A673 (cell line): ENCODE data around the gene DACT2. TPM values are rescaled to one million over a fixed set of nuclear protein-coding genes. Genes with fewer than 3 reads are reported as not detected.

Source experiments
- BruUV-seq: library from RNA; stranded (reverse); fragments of 400-500 nt; replicated peaks from 2 replicates; lab custom pipeline; 2021; lab: Mats Ljungman, UMichigan
- CTCF ChIA-PET: fragments of 300-600 bp; sonication (Branson Sonifier 250); formaldehyde crosslinking; loops from one replicate; lab custom pipeline; 2022; ENCODE audit warnings: antibody characterized with exemption; lab: Charles Lee
- POLR2A ChIA-PET: fragments of 300-600 bp; sonication (Branson Sonifier 250); formaldehyde crosslinking; loops from one replicate; lab custom pipeline; 2022; ENCODE audit warnings: antibody characterized with exemption; ENCODE audit not compliant: low non-redundant PET; lab: Charles Lee
- DNase-seq: peaks from one replicate; pipeline ENCODE4 v3.0.0-alpha.2; 2015; ENCODE audit warnings: low spot score
- H3K27ac ChIP-seq: fragments of 200-600 bp; sonication (generic); 2 replicates; pipeline ENCODE4 v1.5.1; 2016; ENCODE audit warnings: mixed run types, low read depth, mild to moderate bottlenecking, mixed read lengths, antibody characterized with exemption, low read length; ENCODE audit not compliant: poor library complexity, severe bottlenecking
- H3K27me3 ChIP-seq: fragments of 200-600 bp; sonication (generic); replicated peaks from 2 replicates; pipeline ENCODE4 v1.6.1; 2017; ENCODE audit warnings: mixed run types, low read depth, mild to moderate bottlenecking, mixed read lengths, antibody characterized with exemption, low read length; ENCODE audit not compliant: insufficient read depth, poor library complexity
- H3K36me3 ChIP-seq: fragments of 200-600 bp; sonication (generic); 2 replicates; pipeline ENCODE4 v1.6.1; 2016; ENCODE audit warnings: mixed run types, mild to moderate bottlenecking, mixed read lengths, antibody characterized with exemption, low read length; ENCODE audit not compliant: insufficient read depth, poor library complexity, severe bottlenecking
- H3K4me1 ChIP-seq: fragments of 200-600 bp; sonication (generic); 2 replicates; pipeline ENCODE4 v1.6.1; 2017; ENCODE audit warnings: mixed run types, mild to moderate bottlenecking, mixed read lengths, antibody characterized with exemption, low read length; ENCODE audit not compliant: insufficient read depth, poor library complexity, severe bottlenecking
- H3K4me3 ChIP-seq: fragments of 200-600 bp; sonication (generic); 2 replicates; pipeline ENCODE4 v1.5.1; 2016; ENCODE audit warnings: low read depth, mixed run types, mild to moderate bottlenecking, mixed read lengths, low read length; ENCODE audit not compliant: poor library complexity, severe bottlenecking
- H3K9me3 ChIP-seq: fragments of 200-600 bp; sonication (generic); 2 replicates; pipeline ENCODE4 v1.6.1; 2016; ENCODE audit warnings: mixed run types, low read depth, mild to moderate bottlenecking, mixed read lengths, antibody characterized with exemption, low read length; ENCODE audit not compliant: poor library complexity, severe bottlenecking
- EZH2 ChIP-seq: fragments of 200-600 bp; sonication (generic); IDR thresholded peaks from 2 replicates; pipeline ENCODE4 v1.6.1; 2017; ENCODE audit warnings: borderline replicate concordance, low read depth, mild to moderate bottlenecking, mixed read lengths, antibody characterized with exemption, low read length; ENCODE audit not compliant: poor library complexity, severe bottlenecking
- intact Hi-C: fragments of 100-400 bp; cut with micrococcal nuclease; formaldehyde crosslinking; loops from one replicate; pipeline ENCODE4 v1.10.0; 2022; ENCODE audit not compliant: unreplicated experiment
- total RNA-seq: library from RNA; stranded (reverse); gene quantifications from 2 replicates; pipeline ENCODE4 v1.2.3, GENCODE V29; 2021
- TF ChIP-seq, protein P1 (sequence below): fragments of 300-800, 200-600 bp; sonication (generic); conservative IDR thresholded peaks from 2 replicates; pipeline ENCODE4 v1.5.1; 2017; ENCODE audit warnings: low read depth, mild to moderate bottlenecking, antibody characterized with exemption, low read length, moderate library complexity, mixed read lengths

DACT2 gene
- total RNA-seq, 1 experiment from 2014 or later = 18.7 TPM

DNA sequence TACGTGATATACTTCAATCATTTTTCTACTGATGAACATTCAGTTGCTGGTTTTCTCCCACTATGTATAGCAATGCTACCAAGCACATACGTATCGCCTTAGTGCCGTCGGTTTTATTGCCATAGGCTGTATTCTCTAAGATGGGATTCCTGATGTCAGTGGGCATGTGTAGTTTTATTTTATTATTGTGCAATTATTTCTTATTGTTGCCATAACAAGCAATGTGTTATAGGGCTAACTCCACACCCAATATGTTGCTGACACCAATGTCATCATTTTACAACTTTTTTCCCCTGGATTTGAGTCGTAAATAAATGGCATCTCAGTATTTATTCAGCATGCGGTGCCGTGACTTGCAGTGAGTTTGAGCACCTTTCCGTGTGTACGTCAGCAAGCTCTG lies 10.8 kb upstream of the DACT2 start:
- POLR2A ChIA-PET = no interaction called here
- Histone ChIP-seq H3K4me3 (no peak overlapping the region), H3K36me3 (no peaks in the 10 kb centered on the region), H3K27me3 (no peaks in the 10 kb centered on the region), H3K4me1 (no peaks in the 10 kb centered on the region), H3K27ac (no peak overlapping the region), H3K9me3 (no peaks in the 10 kb centered on the region)
- intact Hi-C loops = no loop called here
- CTCF ChIA-PET = no interaction called here
- TF ChIP-seq EZH2 = no peak
- TF ChIP-seq, protein P1, sequence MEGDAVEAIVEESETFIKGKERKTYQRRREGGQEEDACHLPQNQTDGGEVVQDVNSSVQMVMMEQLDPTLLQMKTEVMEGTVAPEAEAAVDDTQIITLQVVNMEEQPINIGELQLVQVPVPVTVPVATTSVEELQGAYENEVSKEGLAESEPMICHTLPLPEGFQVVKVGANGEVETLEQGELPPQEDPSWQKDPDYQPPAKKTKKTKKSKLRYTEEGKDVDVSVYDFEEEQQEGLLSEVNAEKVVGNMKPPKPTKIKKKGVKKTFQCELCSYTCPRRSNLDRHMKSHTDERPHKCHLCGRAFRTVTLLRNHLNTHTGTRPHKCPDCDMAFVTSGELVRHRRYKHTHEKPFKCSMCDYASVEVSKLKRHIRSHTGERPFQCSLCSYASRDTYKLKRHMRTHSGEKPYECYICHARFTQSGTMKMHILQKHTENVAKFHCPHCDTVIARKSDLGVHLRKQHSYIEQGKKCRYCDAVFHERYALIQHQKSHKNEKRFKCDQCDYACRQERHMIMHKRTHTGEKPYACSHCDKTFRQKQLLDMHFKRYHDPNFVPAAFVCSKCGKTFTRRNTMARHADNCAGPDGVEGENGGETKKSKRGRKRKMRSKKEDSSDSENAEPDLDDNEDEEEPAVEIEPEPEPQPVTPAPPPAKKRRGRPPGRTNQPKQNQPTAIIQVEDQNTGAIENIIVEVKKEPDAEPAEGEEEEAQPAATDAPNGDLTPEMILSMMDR = no peak
- no TSS peak for BruUV-seq
- no peak for DNase-seq

DNA sequence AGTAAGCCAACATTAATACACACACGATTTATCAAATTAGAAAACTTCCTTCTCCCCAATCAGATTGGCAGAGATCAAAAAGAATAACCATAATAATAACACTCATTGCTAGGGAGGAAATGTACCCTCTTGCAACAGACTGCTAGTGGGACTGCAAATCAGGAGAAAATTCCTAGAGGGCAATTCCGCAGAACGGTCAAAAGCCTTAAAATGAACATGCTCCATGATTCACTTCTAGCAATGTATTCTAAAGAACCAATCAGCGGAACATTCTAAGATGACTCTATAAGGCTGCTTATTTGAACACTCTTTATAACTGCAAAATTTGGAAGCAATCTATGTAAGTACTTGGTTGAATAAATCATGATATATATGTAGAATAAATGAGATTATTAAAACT lies 8.5 kb upstream of the DACT2 start:
- Histone ChIP-seq H3K27ac (no peak overlapping the region), H3K36me3 (no peaks in the 10 kb centered on the region), H3K4me1 (no peaks in the 10 kb centered on the region), H3K4me3 (no peak overlapping the region), H3K9me3 (no peaks in the 10 kb centered on the region), H3K27me3 (no peaks in the 10 kb centered on the region)
- intact Hi-C loops = no loop called here
- CTCF ChIA-PET = no interaction called here
- no peak for DNase-seq
- no peak for TF ChIP-seq EZH2
- TF ChIP-seq, protein P1 = no peak
- POLR2A ChIA-PET = no interaction called here
- no TSS peak for BruUV-seq

DNA sequence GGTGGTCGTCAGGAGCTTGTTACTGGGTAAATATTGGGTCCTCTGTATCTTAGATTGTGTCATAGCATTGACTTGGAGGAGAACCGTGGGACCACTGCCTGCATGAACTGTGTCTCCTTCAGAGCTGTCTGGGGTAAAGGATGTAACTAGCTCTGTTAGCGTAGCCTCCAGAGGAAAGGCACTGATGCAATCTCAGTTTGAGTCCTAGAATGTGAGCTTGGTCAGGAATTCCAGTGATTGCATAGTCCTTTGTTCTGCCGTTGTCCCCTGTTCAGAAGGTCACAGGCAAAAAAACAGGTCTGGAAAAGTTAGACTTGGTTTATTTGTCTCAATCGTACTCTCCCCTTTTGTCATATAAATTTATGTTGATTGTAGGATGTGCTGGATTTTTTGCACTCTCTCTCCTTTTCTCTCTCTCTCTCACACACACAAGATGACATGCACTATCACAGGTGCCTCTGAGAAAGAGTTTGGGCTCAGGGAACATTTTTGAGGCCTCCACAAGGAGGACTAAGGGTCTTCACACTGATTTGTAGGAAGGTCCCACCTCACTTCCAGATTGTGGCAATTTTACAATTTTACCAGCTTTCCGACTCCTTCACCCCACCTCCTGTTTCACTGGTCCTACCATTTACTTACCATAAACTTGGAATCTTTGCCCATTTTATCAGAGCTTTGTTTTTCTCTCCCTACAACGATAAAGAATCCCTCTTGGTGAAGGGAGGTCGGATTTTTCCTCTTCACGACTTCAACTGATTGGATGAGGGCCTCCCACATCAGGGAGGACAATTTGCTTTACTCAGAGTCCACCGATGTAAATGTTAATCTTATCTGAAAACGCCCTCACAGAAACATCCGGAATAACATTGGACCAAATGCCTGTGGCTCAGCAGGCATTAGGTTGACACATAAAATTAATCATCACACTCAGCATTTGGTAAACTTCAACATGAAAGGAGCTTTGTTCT lies 7.0 kb upstream of the DACT2 start:
- BruUV-seq = no TSS peak
- Histone ChIP-seq H3K4me3 (no peak overlapping the region), H3K27ac (no peak overlapping the region), H3K27me3 (no peaks in the 10 kb centered on the region), H3K36me3 (no peaks in the 10 kb centered on the region), H3K9me3 (peaks cover under 1% of the 10 kb centered on the region), H3K4me1 (no peaks in the 10 kb centered on the region)
- POLR2A ChIA-PET = no interaction called here
- no peak for DNase-seq
- TF ChIP-seq EZH2 = no peak
- TF ChIP-seq, protein P1 = no peak
- intact Hi-C loops = no loop called here
- CTCF ChIA-PET = no interaction called here
